Astrocyte (in vitro differentiated cells and primary cell): Measurements from ENCODE around the gene LOC128125822.

Source experiments
- EZH2 ChIP-seq: IDR thresholded peaks from 2 replicates; pipeline ENCODE4 v1.6.1; 2012; ENCODE audit warnings: mild to moderate bottlenecking, low read length, inconsistent platforms; ENCODE audit not compliant: insufficient read depth
- TF ChIP-seq, protein P1 (sequence below): IDR thresholded peaks from 2 replicates; pipeline ENCODE4 v1.5.1; 2011; ENCODE audit warnings: low read depth, mild to moderate bottlenecking, inconsistent platforms, low read length, moderate library complexity; ENCODE audit not compliant: insufficient read depth

DNA sequence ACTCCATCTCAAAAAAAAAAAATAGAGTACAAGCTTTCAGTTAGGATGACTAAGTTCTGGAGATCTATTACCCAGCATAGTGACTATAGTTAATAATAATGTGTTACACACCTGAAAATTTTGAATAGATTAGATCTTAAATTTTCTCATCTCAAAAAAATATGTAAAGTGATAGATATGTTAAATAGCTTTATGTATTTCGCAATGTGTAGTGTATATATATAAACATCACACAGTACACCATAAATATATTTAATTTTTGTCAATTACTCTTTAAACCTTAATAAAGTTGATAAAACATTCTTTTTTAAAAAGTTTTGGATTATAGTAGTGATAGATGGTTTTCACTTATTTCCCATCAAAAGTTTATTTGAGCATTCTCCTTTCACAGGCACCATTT, 25.6 kb upstream of the LOC128125822 start:
- TF ChIP-seq, protein P1, sequence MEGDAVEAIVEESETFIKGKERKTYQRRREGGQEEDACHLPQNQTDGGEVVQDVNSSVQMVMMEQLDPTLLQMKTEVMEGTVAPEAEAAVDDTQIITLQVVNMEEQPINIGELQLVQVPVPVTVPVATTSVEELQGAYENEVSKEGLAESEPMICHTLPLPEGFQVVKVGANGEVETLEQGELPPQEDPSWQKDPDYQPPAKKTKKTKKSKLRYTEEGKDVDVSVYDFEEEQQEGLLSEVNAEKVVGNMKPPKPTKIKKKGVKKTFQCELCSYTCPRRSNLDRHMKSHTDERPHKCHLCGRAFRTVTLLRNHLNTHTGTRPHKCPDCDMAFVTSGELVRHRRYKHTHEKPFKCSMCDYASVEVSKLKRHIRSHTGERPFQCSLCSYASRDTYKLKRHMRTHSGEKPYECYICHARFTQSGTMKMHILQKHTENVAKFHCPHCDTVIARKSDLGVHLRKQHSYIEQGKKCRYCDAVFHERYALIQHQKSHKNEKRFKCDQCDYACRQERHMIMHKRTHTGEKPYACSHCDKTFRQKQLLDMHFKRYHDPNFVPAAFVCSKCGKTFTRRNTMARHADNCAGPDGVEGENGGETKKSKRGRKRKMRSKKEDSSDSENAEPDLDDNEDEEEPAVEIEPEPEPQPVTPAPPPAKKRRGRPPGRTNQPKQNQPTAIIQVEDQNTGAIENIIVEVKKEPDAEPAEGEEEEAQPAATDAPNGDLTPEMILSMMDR: no peak
- TF ChIP-seq EZH2: no peak
